Mononuclear cell (primary cell): ENCODE data around the gene SNRNP25. TPM values are rescaled to one million over a fixed set of nuclear protein-coding genes. Genes with fewer than 3 reads are reported as not detected.
"Not testable (repeated sequence)": the region's sequence is repeated elsewhere in the genome, so short reads cannot be mapped to it uniquely, and the experiment has no call there.

Experiments used
- H3K27me3 ChIP-seq: 2 replicates; pipeline ENCODE4 v1.6.0; 2011; ENCODE audit warnings: low read length, control low read depth; ENCODE audit not compliant: insufficient read depth
- H3K4me1 ChIP-seq: 2 replicates; pipeline ENCODE4 v1.5.1; 2011; ENCODE audit warnings: mild to moderate bottlenecking, low read length, control low read depth; ENCODE audit not compliant: insufficient read depth
- H3K4me3 ChIP-seq: 2 replicates; pipeline ENCODE4 v1.5.1; 2011; ENCODE audit warnings: mild to moderate bottlenecking, low read length, moderate library complexity
- H3K9me3 ChIP-seq: 2 replicates; pipeline ENCODE4 v1.5.1; 2011; ENCODE audit warnings: low read depth, mild to moderate bottlenecking, control low read depth, low read length
- total RNA-seq: library from RNA; depleted of rRNA; stranded (reverse); fragments of >200 nt; gene quantifications from one replicate; pipeline ENCODE4 v1.2.3, GENCODE V29; 2012

Gene SNRNP25
- 6.7 TPM for total RNA-seq

GRCh38 chr16:53346-54236 lies at the start of gene SNRNP25, which contains the start of gene POLR3K:
Gene SNRNP25, plus strand, starts transcription at chr16:53828. Its CDS starts 189 bp downstream, at chr16:54017.
Gene POLR3K, minus strand, starts transcription at chr16:53608. Its CDS starts 22 bp downstream, at chr16:53586.
- Histone ChIP-seq H3K4me3 (peak within 1 kb of the TSS; percentile 86), H3K9me3 (no peaks in the 10 kb centered on the region), H3K27me3 (no peaks in the 10 kb centered on the region), H3K4me1 (peaks cover 31% of the 10 kb centered on the region)

DNA sequence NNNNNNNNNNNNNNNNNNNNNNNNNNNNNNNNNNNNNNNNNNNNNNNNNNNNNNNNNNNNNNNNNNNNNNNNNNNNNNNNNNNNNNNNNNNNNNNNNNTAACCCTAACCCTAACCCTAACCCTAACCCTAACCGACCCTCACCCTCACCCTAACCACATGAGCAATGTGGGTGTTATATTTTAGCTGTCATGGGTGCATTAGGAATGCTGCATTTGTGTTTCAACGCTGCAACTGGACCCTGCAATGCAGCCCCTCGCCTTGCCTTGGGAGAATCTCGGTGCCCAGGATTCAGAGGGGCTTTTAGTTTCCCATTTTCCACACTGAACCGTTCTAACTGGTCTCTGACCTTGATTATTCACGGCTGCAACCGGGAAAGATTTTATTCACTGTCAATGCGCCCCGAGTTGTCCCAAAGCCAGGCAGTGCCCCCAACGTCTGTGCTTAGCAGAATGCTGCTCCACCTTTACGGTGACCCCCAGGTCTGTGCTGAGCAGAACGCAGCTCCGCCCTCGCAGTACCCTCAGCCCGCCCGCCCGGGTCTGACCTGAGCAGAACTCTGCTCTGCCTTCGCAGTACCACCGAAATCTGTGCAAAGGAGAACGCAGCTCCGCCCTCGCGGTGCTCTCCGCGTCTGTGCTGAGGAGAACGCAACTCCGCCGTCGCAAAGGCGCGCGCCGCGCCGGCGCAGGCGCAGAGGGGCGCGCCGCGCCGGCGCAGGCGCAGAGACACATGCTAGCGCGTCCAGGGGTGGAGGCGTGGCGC lies 43.5 kb upstream of the SNRNP25 start:
- no peak overlapping the region for H3K4me3 ChIP-seq
- H3K9me3 ChIP-seq = no peaks in the 10 kb centered on the region
- no peaks in the 10 kb centered on the region for H3K27me3 ChIP-seq
- no peaks in the 10 kb centered on the region for H3K4me1 ChIP-seq

GRCh38 chr16:10772-11171 lies 42.9 kb upstream of the SNRNP25 start:
- not testable (repeated sequence) for H3K27me3 ChIP-seq, H3K4me3 ChIP-seq, H3K9me3 ChIP-seq, H3K4me1 ChIP-seq

GRCh38 chr16:17062-17765 lies 36.4 kb upstream of the SNRNP25 start:
- not testable (repeated sequence) for H3K9me3 ChIP-seq, H3K4me1 ChIP-seq, H3K4me3 ChIP-seq, H3K27me3 ChIP-seq

GRCh38 chr16:20886-21285 lies 32.7 kb upstream of the SNRNP25 start:
- H3K4me1 ChIP-seq, H3K4me3 ChIP-seq, H3K9me3 ChIP-seq, H3K27me3 ChIP-seq: not testable (repeated sequence)

- H3K9me3 ChIP-seq, H3K4me1 ChIP-seq, H3K4me3 ChIP-seq, H3K27me3 ChIP-seq: not testable (repeated sequence)
These were observed 29.5 kb upstream of the SNRNP25 start for GRCh38 chr16:24151-24550.

GRCh38 chr16:25926-26348 lies 27.7 kb upstream of the SNRNP25 start:
- H3K4me1 ChIP-seq, H3K4me3 ChIP-seq, H3K27me3 ChIP-seq, H3K9me3 ChIP-seq: not testable (repeated sequence)

- not testable (repeated sequence) for H3K27me3 ChIP-seq, H3K9me3 ChIP-seq, H3K4me3 ChIP-seq
- H3K4me1 ChIP-seq = peaks cover 22% of the 10 kb centered on the region
These were observed 23.0 kb upstream of the SNRNP25 start for GRCh38 chr16:30627-31026.

GRCh38 chr16:33154-33876 lies 20.3 kb upstream of the SNRNP25 start:
- not testable (repeated sequence) for H3K4me3 ChIP-seq, H3K9me3 ChIP-seq, H3K27me3 ChIP-seq
- H3K4me1 ChIP-seq = peaks cover 46% of the 10 kb centered on the region

GRCh38 chr16:33877-34647 lies 19.6 kb upstream of the SNRNP25 start:
- H3K9me3 ChIP-seq = no peaks in the 10 kb centered on the region
- H3K4me3 ChIP-seq = peak overlapping the region; percentile 30
- H3K4me1 ChIP-seq = peaks cover 53% of the 10 kb centered on the region
- no peaks in the 10 kb centered on the region for H3K27me3 ChIP-seq

DNA sequence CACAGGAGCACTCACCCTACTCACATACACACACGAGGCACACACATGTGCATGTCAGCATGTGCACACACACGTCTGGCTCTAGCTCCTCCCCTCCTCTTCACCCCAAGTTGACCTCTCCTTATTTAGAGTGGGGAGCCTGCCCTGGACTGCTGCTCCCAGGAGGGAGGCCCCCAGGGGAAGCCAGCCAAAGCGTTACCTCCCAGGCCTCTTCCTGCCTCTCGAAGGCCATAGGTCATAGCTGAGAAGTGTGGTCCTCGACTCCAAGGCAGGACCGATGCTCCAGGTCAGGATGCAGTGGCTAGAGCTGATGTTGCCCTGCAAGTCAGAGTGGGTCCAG lies 19.0 kb upstream of the SNRNP25 start:
- Histone ChIP-seq H3K27me3 (no peaks in the 10 kb centered on the region), H3K4me3 (peak overlapping the region; percentile 30), H3K9me3 (no peaks in the 10 kb centered on the region), H3K4me1 (peaks cover 59% of the 10 kb centered on the region)

DNA sequence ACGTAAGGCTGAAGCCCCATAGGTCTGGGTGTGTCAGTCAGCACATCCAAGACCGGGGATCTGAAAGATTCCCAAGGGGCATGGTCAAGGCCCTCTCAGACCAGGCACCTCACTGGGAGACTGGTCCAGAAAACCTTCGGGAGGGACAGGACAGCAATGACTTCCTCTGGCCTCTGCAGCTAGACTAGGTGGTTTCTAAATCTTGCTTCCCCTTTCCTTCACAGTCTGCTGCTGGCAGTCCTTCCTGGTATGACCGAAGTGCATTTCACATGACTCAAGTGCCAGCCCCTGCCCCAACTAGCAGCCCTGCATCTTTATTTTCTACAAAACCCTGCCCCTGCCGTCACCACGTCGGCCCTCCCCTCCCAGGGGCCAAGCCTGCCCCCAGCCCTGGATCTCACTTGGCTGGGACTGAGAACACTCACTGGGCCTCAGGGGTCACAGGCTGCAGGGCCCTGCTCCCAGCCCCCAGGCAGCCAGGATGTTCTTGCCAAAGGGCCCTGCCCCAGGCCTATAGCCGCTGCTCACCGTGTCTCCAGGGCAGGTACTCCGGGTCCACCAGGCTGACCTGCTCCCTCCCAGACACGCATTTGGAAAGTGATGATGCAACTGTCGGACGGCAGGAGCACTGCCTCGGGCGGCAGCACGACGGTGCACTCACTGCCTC lies 18.5 kb upstream of the SNRNP25 start:
- Histone ChIP-seq H3K27me3 (no peaks in the 10 kb centered on the region), H3K9me3 (no peaks in the 10 kb centered on the region), H3K4me3 (peak overlapping the region; percentile 30), H3K4me1 (peaks cover 63% of the 10 kb centered on the region)

DNA sequence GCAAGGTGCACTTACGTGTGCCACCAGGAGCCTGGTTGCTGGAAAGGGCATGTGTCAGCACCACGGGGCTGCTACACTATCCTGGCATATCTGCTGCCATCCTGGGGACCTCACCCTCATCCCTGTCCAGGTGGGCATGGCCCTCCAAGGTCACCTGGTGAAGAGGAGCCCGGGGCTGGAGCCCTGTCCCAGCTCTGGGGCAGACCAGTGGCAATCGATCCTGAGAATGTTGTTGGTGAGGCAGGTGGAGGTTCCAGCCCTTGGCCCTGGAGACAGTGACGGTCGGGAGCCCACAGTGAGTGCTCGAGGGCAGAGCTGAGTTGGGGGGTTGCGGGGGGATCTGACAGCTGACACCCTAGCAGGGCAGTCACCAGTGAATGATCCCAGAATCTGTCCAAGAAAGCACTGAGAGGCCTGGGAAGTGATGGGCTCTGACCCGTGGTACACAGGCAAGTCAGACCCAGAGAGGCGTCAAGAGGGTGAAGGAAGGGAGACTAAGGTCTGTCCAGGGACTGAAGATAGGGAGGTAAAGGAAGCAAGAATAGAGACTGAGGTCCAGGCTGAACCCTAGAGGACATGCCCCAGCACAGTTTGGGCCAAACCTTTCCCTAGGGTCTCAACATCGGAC lies 17.8 kb upstream of the SNRNP25 start:
- H3K9me3 ChIP-seq = no peaks in the 10 kb centered on the region
- peaks cover 63% of the 10 kb centered on the region for H3K4me1 ChIP-seq
- H3K4me3 ChIP-seq = no peak overlapping the region
- H3K27me3 ChIP-seq = no peaks in the 10 kb centered on the region
